Large intestine (tissue), 3 donors: ENCODE data around the gene CA11. TPM values are rescaled to one million over a fixed set of nuclear protein-coding genes. Genes with fewer than 3 reads are reported as not detected.

Experiments used
- DNase-seq, 2 donors: peaks; one replicate each; pipeline versions ENCODE4 v3.0.0 to v3.0.0-alpha.2; 2013
- H3K27ac ChIP-seq: one replicate; pipeline ENCODE4 v1.5.1; 2013; ENCODE audit warnings: low read length
- H3K27me3 ChIP-seq: 2 replicates; pipeline ENCODE4 v1.6.1; 2013; ENCODE audit warnings: low read length; ENCODE audit not compliant: control insufficient read depth, insufficient read depth
- H3K36me3 ChIP-seq: 2 replicates; pipeline ENCODE4 v1.6.1; 2013; ENCODE audit warnings: low read length; ENCODE audit not compliant: control insufficient read depth, insufficient read depth
- H3K4me1 ChIP-seq: one replicate; pipeline ENCODE4 v1.6.1; 2013; ENCODE audit warnings: low read length; ENCODE audit not compliant: control insufficient read depth, insufficient read depth
- H3K4me3 ChIP-seq: one replicate; pipeline ENCODE4 v1.5.1; 2013; ENCODE audit warnings: low read length
- H3K9me3 ChIP-seq: one replicate; pipeline ENCODE4 v1.6.1; 2013; ENCODE audit warnings: mild to moderate bottlenecking, low read depth, low read length, moderate library complexity; ENCODE audit not compliant: control insufficient read depth
- WGBS: methylation state at CpG from one replicate; pipeline ENCODE4 v1.1.5; 2013; ENCODE audit warnings: low lambda C conversion rate; ENCODE audit not compliant: insufficient coverage; 5-methylcytosine and 5-hydroxymethylcytosine counted together
- polyA plus RNA-seq: library from polyadenylated mRNA; unstranded; fragments of 120-200 nt; gene quantifications from one replicate; pipeline ENCODE4 v1.2.1, GENCODE V29; 2013

Gene CA11
- polyA plus RNA-seq, 1 donor, result 10.1 TPM

DNA sequence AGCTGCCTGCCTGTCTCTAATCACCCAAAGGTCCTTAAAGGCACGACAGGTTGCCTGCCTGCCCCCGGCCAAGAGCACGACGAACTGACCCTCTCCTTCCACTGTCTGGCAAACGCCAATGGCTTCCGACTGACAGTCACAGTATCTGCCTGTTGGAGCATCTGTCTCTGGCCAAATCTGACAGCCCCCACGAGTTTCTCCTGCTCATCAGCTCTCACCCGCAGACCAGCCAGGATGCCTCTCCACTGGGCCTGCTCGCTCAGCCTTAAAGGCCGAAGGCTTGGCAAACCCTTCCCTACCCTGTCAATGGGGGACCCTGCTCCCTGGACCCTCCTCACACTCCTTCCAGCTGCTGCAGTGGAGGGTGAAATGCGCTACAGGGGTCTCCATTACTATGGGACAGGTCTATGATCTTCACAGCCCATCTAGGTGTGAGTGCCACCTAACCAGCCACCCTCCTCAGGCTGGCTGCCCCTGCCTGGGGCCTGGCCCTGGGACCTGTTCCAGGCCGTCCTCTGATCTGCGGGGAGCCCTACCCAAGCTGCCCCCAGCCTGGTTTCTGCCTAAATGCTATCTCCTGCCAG is 32.0 kb downstream of the CA11 start:
- peak overlapping the region; percentile 65 for H3K4me3 ChIP-seq
- no peak for DNase-seq
- peak overlapping the region; percentile 96 for H3K27ac ChIP-seq
- H3K9me3 ChIP-seq, result peaks cover 4% of the 10 kb centered on the region
- H3K36me3 ChIP-seq, result peaks cover 45% of the 10 kb centered on the region
- peaks cover 51% of the 10 kb centered on the region for H3K4me1 ChIP-seq
- H3K27me3 ChIP-seq, result no peaks in the 10 kb centered on the region
- WGBS, result no CpG with 5 or more reads among the region's 13 CpGs

DNA sequence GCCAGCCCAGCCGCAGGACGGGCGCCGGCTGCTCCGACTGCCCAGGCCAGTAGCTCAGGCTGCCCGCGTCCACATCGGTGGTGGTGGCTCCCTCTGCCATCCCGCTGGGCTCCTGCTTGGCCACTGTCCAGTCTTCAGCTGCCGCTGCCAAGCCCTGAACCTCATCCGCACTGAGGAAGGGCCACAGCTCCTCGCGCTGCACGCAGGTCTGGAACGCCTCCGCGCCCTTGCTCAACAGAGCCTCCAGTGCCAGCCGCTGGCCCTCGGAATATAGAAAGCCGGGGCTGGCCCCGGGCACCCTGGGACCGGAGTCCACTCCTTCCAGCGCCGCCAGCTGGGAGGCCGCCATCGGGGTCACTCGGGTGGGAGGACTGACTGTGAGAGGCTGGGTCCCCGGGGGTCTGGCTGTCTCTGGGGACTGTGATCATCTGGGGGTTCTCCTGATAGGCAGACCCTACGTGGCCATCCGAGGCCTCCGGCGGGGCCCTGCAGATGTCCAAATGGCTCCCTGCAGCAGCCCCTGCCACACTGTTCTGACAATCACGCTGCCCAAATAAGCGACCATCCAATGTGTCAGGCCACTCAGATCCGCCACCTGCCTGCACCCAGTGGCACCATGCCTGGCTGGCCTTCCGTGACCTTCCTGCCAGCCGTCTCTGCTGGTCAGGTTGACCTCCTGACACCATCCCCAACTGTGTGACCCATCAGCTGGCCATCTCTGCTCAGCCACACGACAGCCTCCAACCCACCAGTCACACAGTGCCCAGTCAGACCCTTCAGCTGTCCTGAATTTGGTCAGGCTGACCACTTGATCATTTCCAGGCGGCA is 32.7 kb downstream of the CA11 start:
- H3K36me3 ChIP-seq, result peaks cover 45% of the 10 kb centered on the region
- peaks cover 51% of the 10 kb centered on the region for H3K4me1 ChIP-seq
- peaks cover 4% of the 10 kb centered on the region for H3K9me3 ChIP-seq
- no peak for DNase-seq
- WGBS, result no CpG with 5 or more reads among the region's 39 CpGs
- H3K27me3 ChIP-seq, result no peaks in the 10 kb centered on the region
- H3K4me3 ChIP-seq, result peak overlapping the region; percentile 65
- H3K27ac ChIP-seq, result peak overlapping the region; percentile 96

DNA sequence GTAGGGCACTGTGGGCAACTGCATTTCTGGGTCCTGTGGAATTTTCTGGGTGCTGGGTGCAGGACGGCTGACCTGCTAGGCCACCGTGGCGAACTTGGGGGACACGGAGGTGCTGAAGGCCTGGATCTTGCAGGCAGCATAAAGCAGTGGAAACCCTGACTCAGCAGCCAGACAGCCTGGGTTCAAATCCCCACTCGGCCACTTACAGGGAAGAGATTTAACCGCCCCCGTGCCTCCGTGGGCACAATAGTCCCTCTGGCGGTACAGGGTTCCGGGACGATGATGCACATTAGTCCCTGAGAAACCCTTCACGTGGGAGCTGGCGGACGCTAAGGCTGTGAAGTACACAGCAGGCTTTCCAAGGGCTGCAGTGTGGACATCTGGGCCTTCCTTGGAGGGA is 34.1 kb downstream of the CA11 start:
- no CpG with 5 or more reads among the region's 14 CpGs for WGBS
- peaks cover 4% of the 10 kb centered on the region for H3K9me3 ChIP-seq
- peaks cover 35% of the 10 kb centered on the region for H3K36me3 ChIP-seq
- DNase-seq, result no peak
- no peak overlapping the region for H3K4me3 ChIP-seq
- no peak overlapping the region for H3K27ac ChIP-seq
- no peaks in the 10 kb centered on the region for H3K27me3 ChIP-seq
- H3K4me1 ChIP-seq, result peaks cover 40% of the 10 kb centered on the region

DNA sequence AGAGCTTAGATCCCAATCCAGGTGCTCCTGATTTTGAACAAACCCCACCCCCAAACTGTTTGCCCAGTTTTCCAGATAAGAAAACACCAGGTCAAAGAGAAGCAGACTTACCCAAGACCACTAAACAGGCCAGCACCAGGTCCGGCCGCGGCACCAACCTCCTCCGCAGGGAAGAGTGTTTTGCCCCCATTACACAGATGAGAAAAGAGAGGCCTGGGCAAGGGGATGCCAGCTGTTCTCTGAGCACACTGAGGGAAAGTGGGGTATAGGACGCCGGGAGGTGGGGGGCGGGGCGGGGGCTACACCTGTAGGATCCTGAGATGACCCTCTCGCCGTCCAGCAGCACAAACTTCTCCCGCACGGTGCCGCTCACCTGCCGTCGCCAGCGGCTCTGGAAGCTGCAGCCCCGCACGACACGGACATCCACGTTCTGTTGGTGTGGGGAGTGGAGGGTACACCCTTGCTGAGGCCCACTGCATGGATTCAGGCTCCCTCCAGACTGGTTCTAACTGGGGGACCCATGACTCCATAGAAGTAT is 36.3 kb downstream of the CA11 start:
- no CpG with 5 or more reads among the region's 20 CpGs for WGBS
- H3K27me3 ChIP-seq, result no peaks in the 10 kb centered on the region
- H3K4me3 ChIP-seq, result no peak overlapping the region
- H3K27ac ChIP-seq, result no peak overlapping the region
- H3K4me1 ChIP-seq, result peaks cover 22% of the 10 kb centered on the region
- peaks cover 19% of the 10 kb centered on the region for H3K36me3 ChIP-seq
- no peak for DNase-seq
- H3K9me3 ChIP-seq, result peaks cover 4% of the 10 kb centered on the region

DNA sequence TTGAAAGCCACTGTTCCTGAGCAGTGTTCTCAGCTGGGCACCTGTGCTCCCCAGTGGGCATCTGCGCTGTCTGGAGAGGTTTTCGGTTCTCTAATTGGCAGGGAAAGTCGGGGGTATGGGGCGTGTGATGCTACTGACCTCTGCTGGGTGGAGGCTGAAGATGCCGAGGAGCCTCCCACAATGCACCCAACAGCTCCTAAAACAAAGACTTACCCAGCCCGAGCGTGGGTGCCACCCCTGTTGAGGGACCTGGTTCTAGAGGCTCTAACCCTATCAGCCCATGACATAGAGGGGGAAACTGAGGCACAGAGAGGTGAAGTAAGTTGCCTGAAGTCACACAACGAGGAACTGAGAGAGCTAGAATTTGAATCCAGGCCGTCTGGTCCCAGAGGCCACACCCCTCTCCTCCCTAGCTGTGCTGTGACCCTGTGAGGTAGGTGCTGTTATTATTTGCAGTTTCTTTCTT is 37.2 kb downstream of the CA11 start:
- no CpG with 5 or more reads among the region's 9 CpGs for WGBS
- Histone ChIP-seq H3K27ac (no peak overlapping the region), H3K27me3 (no peaks in the 10 kb centered on the region)

DNA sequence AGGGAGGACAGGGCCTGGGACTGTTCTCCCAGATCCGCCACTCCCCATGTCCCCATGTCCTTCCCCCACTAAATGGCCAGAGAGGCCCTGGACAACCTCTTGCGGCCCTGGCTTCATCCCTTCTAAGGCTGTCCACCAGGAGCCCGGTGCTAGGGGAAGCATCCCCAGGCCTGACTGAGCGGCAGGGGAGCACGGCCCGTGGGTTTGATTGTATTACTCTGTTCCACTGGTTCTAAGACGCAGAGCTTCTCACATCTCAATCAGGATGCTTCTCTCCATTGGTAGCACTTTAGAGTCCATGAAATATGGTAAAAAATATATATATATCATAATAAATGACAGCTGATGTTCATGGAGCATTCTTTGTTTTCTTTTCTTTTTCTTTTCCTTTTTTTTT is 38.6 kb downstream of the CA11 start:
- Histone ChIP-seq H3K9me3 (no peaks in the 10 kb centered on the region), H3K4me3 (no peak overlapping the region), H3K27ac (no peak overlapping the region), H3K27me3 (no peaks in the 10 kb centered on the region), H3K4me1 (peaks cover 10% of the 10 kb centered on the region), H3K36me3 (peaks cover 21% of the 10 kb centered on the region)
- WGBS, result 100% methylated on average over 1 of the region's 7 CpGs
- no peak for DNase-seq

More for the DNA sequence above, 37.2 kb downstream of the CA11 start:
- Histone ChIP-seq H3K4me3 (no peak overlapping the region), H3K4me1 (peaks cover 17% of the 10 kb centered on the region), H3K9me3 (peaks cover 4% of the 10 kb centered on the region), H3K36me3 (peaks cover 19% of the 10 kb centered on the region)
- no peak for DNase-seq

DNA sequence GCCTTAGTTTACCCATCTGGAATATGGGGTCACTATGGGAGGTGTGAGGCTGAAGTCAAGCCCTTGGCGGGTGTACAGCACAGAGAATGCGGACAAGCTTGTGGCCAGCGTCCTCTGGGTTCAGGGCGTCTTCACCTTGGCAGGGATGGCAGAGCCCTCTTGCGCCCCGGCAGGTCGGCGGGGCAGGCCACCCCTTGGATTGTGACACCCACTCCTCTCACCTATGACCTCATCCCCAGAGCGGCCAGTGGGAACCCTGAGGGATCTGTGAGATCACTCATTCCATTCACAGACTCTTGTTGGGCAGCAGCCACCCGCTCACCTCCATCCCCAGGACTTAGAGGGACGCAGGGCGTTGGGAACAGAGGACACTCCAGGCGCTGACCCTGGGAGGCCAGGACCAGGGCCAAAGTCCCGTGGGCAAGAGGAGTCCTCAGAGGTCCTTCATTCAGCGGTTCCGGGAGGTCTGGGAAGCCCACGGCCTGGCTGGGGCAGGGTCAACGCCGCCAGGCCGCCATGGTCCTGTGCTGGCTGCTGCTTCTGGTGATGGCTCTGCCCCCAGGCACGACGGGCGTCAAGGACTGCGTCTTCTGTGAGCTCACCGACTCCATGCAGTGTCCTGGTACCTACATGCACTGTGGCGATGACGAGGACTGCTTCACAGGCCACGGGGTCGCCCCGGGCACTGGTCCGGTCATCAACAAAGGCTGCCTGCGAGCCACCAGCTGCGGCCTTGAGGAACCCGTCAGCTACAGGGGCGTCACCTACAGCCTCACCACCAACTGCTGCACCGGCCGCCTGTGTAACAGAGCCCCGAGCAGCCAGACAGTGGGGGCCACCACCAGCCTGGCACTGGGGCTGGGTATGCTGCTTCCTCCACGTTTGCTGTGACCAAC is 39.3 kb downstream of the CA11 start, which contains the start of gene SPACA4:
TSS of gene SPACA4 (plus strand) at position 280 of the 896 bp plus-strand sequence. CDS start at position 517, 237 bp downstream.
- Histone ChIP-seq H3K27ac (no peak within 1 kb of the TSS), H3K4me3 (no peak within 1 kb of the TSS), H3K36me3 (peaks cover 17% of the 10 kb centered on the region), H3K27me3 (no peaks in the 10 kb centered on the region), H3K9me3 (no peaks in the 10 kb centered on the region), H3K4me1 (peaks cover 13% of the 10 kb centered on the region)
- no CpG with 5 or more reads among the region's 39 CpGs for WGBS
- no peak for DNase-seq

DNA sequence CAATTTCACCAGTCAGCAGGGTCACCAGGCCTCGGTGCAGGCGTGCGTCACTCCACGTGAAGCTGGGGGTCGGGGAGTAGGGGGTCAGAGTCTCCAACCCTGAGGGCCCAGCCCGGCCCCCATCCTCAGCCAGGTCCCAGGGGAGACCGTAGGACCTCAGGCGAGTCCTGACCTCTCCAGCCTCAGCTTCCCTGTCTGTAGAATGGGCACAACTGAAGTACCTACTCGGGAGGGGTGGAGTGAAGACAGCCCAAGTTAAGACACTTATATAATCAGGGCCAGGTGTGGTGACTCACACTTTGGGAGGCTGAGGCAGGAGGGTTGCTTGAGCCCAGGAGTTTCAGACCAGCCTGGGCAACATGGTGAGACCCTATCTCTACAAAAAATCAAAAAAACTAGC is 42.1 kb downstream of the CA11 start:
- Histone ChIP-seq H3K9me3 (peaks cover 2% of the 10 kb centered on the region), H3K27ac (no peak overlapping the region), H3K36me3 (peaks cover 10% of the 10 kb centered on the region), H3K27me3 (no peaks in the 10 kb centered on the region), H3K4me3 (no peak overlapping the region), H3K4me1 (peaks cover 17% of the 10 kb centered on the region)
- WGBS, result no CpG with 5 or more reads among the region's 9 CpGs
- no peak for DNase-seq

DNA sequence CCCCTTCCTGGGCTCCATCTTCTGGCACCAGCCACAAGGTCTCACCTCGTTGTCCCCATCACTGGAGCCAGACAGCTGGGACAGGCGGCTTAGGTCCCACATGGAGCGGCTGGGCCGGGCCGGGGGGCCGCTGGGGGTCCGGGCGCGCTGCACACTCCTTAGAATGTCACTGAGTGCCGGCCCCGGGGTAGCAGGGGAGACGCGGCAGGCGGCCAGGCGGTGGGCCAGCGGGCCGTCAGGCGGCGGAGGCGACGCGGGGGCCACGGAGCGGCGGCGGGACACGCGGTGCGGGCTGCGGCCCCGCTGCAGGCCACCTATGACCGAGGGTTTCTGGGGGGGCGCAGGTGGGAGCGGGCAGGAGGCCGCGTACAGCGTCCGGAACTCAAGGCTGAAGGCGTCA is 42.5 kb downstream of the CA11 start:
- no peaks in the 10 kb centered on the region for H3K27me3 ChIP-seq
- H3K4me1 ChIP-seq, result peaks cover 17% of the 10 kb centered on the region
- H3K36me3 ChIP-seq, result peaks cover 10% of the 10 kb centered on the region
- H3K4me3 ChIP-seq, result no peak overlapping the region
- 87% methylated on average over 3 of the region's 39 CpGs for WGBS
- no peak for DNase-seq
- peaks cover 2% of the 10 kb centered on the region for H3K9me3 ChIP-seq
- no peak overlapping the region for H3K27ac ChIP-seq

DNA sequence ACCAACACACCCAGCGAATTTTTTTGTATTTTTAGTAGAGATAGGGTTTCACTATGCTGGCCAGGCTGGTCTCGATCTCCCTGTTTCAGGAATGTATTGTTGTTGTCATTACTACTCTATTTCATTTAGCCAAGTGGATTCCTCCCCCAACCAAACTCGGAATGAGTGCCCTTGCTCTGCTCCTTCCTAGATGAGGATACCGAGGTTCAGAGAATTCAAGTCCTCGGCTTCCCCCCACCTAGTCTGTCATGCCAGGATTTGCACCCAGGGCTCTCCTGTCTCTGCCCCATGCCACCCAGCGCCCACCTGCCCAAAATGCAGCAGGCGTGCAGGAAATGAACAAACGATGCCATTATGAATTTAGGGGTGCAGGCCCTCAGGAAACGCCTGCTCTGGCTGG is 43.0 kb downstream of the CA11 start:
- H3K4me1 ChIP-seq, result peaks cover 17% of the 10 kb centered on the region
- H3K36me3 ChIP-seq, result peaks cover 10% of the 10 kb centered on the region
- H3K27me3 ChIP-seq, result no peaks in the 10 kb centered on the region
- no CpG with 5 or more reads among the region's 9 CpGs for WGBS
- H3K27ac ChIP-seq, result no peak overlapping the region
- DNase-seq, result no peak
- H3K9me3 ChIP-seq, result peaks cover 2% of the 10 kb centered on the region
- H3K4me3 ChIP-seq, result no peak overlapping the region
